Muscle layer of duodenum (tissue), 2 donors: ENCODE results near the gene IRF1.

Source experiments
- H3K27ac ChIP-seq: one replicate; pipeline ENCODE4 v1.7.0; 2013; ENCODE audit warnings: mild to moderate bottlenecking, low read length
- H3K27me3 ChIP-seq: one replicate; pipeline ENCODE4 v1.7.0; 2013; ENCODE audit warnings: low read depth, mild to moderate bottlenecking, control low read depth, low read length
- H3K36me3 ChIP-seq, 2 donors: one replicate each; pipeline ENCODE4 v1.7.0; 2013; ENCODE audit warnings: low read length in 2 of 2, control low read depth in 1 of 2, mild to moderate bottlenecking in 1 of 2; ENCODE audit not compliant: insufficient read depth in 2 of 2, control insufficient read depth in 1 of 2
- H3K4me1 ChIP-seq, 2 donors: one replicate each; pipeline ENCODE4 v1.7.0; 2013; ENCODE audit warnings: low read length in 2 of 2, mild to moderate bottlenecking in 2 of 2, control low read depth in 1 of 2, moderate library complexity in 1 of 2; ENCODE audit not compliant: insufficient read depth in 2 of 2, control insufficient read depth in 1 of 2
- H3K4me3 ChIP-seq, 2 donors: one replicate each; pipeline ENCODE4 v1.7.0; 2013; ENCODE audit warnings: low read length in 2 of 2, low read depth in 1 of 2, mild to moderate bottlenecking in 1 of 2
- H3K9me3 ChIP-seq, 2 donors: one replicate each; pipeline ENCODE4 v1.7.0; 2013; ENCODE audit warnings: low read length in 2 of 2, control low read depth in 1 of 2, mild to moderate bottlenecking in 1 of 2; ENCODE audit not compliant: control insufficient read depth in 1 of 2
- donor health status: healthy.

The IRF1 gene

GRCh38 chr5:132484391-132484725 is 6.2 kb downstream of the IRF1 start:
- Histone ChIP-seq H3K9me3 (no peaks in the 10 kb centered on the region), H3K4me1 (peaks cover 30 to 39% of the 10 kb centered on the region in 2 donors), H3K4me3 (no peak overlapping the region), H3K27ac (no peak overlapping the region), H3K36me3 (peaks cover 58 to 71% of the 10 kb centered on the region in 2 donors), H3K27me3 (no peaks in the 10 kb centered on the region)

- H3K36me3 ChIP-seq: peaks cover 58 to 66% of the 10 kb centered on the region in 2 donors
Measured at GRCh38 chr5:132483661-132484390, 6.7 kb downstream of the IRF1 start.

GRCh38 chr5:132483101-132483500 is 7.5 kb downstream of the IRF1 start:
- Histone ChIP-seq H3K4me3 (no peak overlapping the region), H3K27ac (no peak overlapping the region), H3K4me1 (peaks cover 28 to 31% of the 10 kb centered on the region in 2 donors), H3K9me3 (no peaks in the 10 kb centered on the region), H3K36me3 (peaks cover 58 to 59% of the 10 kb centered on the region in 2 donors), H3K27me3 (no peaks in the 10 kb centered on the region)

More at GRCh38 chr5:132483661-132484390, 6.7 kb downstream of the IRF1 start:
- Histone ChIP-seq H3K9me3 (no peaks in the 10 kb centered on the region), H3K4me1 (peaks cover 32 to 35% of the 10 kb centered on the region in 2 donors), H3K27me3 (no peaks in the 10 kb centered on the region), H3K27ac (no peak overlapping the region), H3K4me3 (no peak overlapping the region)

- Histone ChIP-seq H3K4me3 (no peak overlapping the region), H3K36me3 (peaks cover 45 to 47% of the 10 kb centered on the region in 2 donors), H3K9me3 (no peaks in the 10 kb centered on the region), H3K27me3 (no peaks in the 10 kb centered on the region), H3K27ac (no peak overlapping the region), H3K4me1 (peaks cover 17 to 31% of the 10 kb centered on the region in 2 donors)
Measured at GRCh38 chr5:132481596-132482211, 8.9 kb downstream of the IRF1 start.

- H3K36me3 ChIP-seq: peaks cover 39 to 41% of the 10 kb centered on the region in 2 donors
- H3K4me1 ChIP-seq: peaks cover 13 to 29% of the 10 kb centered on the region in 2 donors
- no peaks in the 10 kb centered on the region for H3K9me3 ChIP-seq
- no peak overlapping the region for H3K27ac ChIP-seq
- H3K27me3 ChIP-seq: no peaks in the 10 kb centered on the region
- no peak overlapping the region for H3K4me3 ChIP-seq
Measured at GRCh38 chr5:132480893-132481595, 9.5 kb downstream of the IRF1 start.

GRCh38 chr5:132480546-132480892 is 10.1 kb downstream of the IRF1 start:
- no peak overlapping the region for H3K27ac ChIP-seq

GRCh38 chr5:132480042-132480441 is 10.5 kb downstream of the IRF1 start:
- Histone ChIP-seq H3K4me1 (peaks cover 17 to 33% of the 10 kb centered on the region in 2 donors), H3K27ac (no peak overlapping the region), H3K36me3 (peaks cover 29 to 31% of the 10 kb centered on the region in 2 donors), H3K27me3 (no peaks in the 10 kb centered on the region), H3K4me3 (no peak overlapping the region), H3K9me3 (no peaks in the 10 kb centered on the region)

More at GRCh38 chr5:132480546-132480892, 10.1 kb downstream of the IRF1 start:
- Histone ChIP-seq H3K4me1 (peaks cover 15 to 33% of the 10 kb centered on the region in 2 donors), H3K27me3 (no peaks in the 10 kb centered on the region), H3K9me3 (no peaks in the 10 kb centered on the region), H3K4me3 (no peak overlapping the region), H3K36me3 (peaks cover 34 to 35% of the 10 kb centered on the region in 2 donors)

- Histone ChIP-seq H3K27ac (peak overlapping the region; percentile 67), H3K4me3 (no peak overlapping the region), H3K36me3 (peaks cover 24 to 25% of the 10 kb centered on the region in 2 donors), H3K4me1 (peaks cover 22 to 33% of the 10 kb centered on the region in 2 donors), H3K27me3 (no peaks in the 10 kb centered on the region), H3K9me3 (no peaks in the 10 kb centered on the region)
Measured at GRCh38 chr5:132479111-132479951, 11.2 kb downstream of the IRF1 start.

GRCh38 chr5:132478366-132478871 is 12.2 kb downstream of the IRF1 start:
- Histone ChIP-seq H3K27me3 (no peaks in the 10 kb centered on the region), H3K36me3 (peaks cover 15 to 16% of the 10 kb centered on the region in 2 donors), H3K4me1 (peaks cover 22 to 33% of the 10 kb centered on the region in 2 donors), H3K4me3 (peak overlapping the region in 1 of 2 donors; percentile 7), H3K27ac (peak overlapping the region; percentile 67), H3K9me3 (no peaks in the 10 kb centered on the region)

GRCh38 chr5:132477784-132478365 is 12.7 kb downstream of the IRF1 start:
- peak overlapping the region; percentile 67 for H3K27ac ChIP-seq
- no peaks in the 10 kb centered on the region for H3K27me3 ChIP-seq
- peaks cover 18 to 33% of the 10 kb centered on the region in 2 donors for H3K4me1 ChIP-seq

More at GRCh38 chr5:132477784-132478365, 12.7 kb downstream of the IRF1 start:
- H3K9me3 ChIP-seq: no peaks in the 10 kb centered on the region
- no peak overlapping the region for H3K4me3 ChIP-seq
- peaks cover 10% of the 10 kb centered on the region in 2 donors for H3K36me3 ChIP-seq
